Memory B cell (primary cell): ENCODE results near the gene PPP1R12B.
"Not testable (repeated sequence)": the region's sequence is repeated elsewhere in the genome, so short reads cannot be mapped to it uniquely, and the experiment has no call there.

Source experiments
- ATAC-seq: fragments of 150-1000 bp; cut with Tn5 transposase; 2 replicates; pipeline ENCODE4 v1.10.0; 2021; ENCODE audit warnings: low read depth, mild to moderate bottlenecking, moderate library complexity
- DNase-seq, 2 donors: peaks; one replicate each; pipeline ENCODE4 v3.0.0; 2022; ENCODE audit warnings: low spot score in 2 of 2
- H3K27ac Mint-ChIP-seq: one replicate; pipeline ENCODE4 v1.8.0; 2022; ENCODE audit warnings: mild to moderate bottlenecking, moderate library complexity, mixed read lengths
- H3K27me3 Mint-ChIP-seq: one replicate; pipeline ENCODE4 v1.8.0; 2022; ENCODE audit warnings: mixed read lengths
- H3K36me3 Mint-ChIP-seq: one replicate; pipeline ENCODE4 v1.8.0; 2022; ENCODE audit warnings: mild to moderate bottlenecking, mixed read lengths
- H3K4me1 Mint-ChIP-seq: one replicate; pipeline ENCODE4 v1.8.0; 2022; ENCODE audit warnings: mixed read lengths
- H3K4me3 Mint-ChIP-seq: one replicate; pipeline ENCODE4 v1.8.0; 2022; ENCODE audit warnings: mild to moderate bottlenecking, moderate library complexity, mixed read lengths
- H3K9me3 Mint-ChIP-seq: one replicate; pipeline ENCODE4 v1.8.0; 2022; ENCODE audit warnings: mixed read lengths

Gene PPP1R12B

GRCh38 chr1:202319381-202320080 lies 29.0 kb upstream of the PPP1R12B start:
- DNase-seq, result no peak
- Mint-ChIP-seq H3K27ac (no peak overlapping the region), H3K9me3 (no peaks in the 10 kb centered on the region)

GRCh38 chr1:202320081-202320405 lies 28.5 kb upstream of the PPP1R12B start:
- no peaks in the 10 kb centered on the region for H3K9me3 Mint-ChIP-seq
- no peaks in the 10 kb centered on the region for H3K36me3 Mint-ChIP-seq
- no peak for DNase-seq
- no peak overlapping the region for H3K4me3 Mint-ChIP-seq
- no peak overlapping the region for H3K27ac Mint-ChIP-seq
- H3K27me3 Mint-ChIP-seq, result peaks cover 2% of the 10 kb centered on the region
- no peaks in the 10 kb centered on the region for H3K4me1 Mint-ChIP-seq
- ATAC-seq, result no peak

More at GRCh38 chr1:202319381-202320080, 29.0 kb upstream of the PPP1R12B start:
- no peak for ATAC-seq
- Mint-ChIP-seq H3K27me3 (peaks cover 6% of the 10 kb centered on the region), H3K36me3 (no peaks in the 10 kb centered on the region), H3K4me3 (no peak overlapping the region), H3K4me1 (no peaks in the 10 kb centered on the region)

GRCh38 chr1:202323731-202324130 lies 24.8 kb upstream of the PPP1R12B start:
- ATAC-seq, result no peak
- no peak for DNase-seq
- H3K36me3 Mint-ChIP-seq, result no peaks in the 10 kb centered on the region
- H3K27ac Mint-ChIP-seq, result no peak overlapping the region
- H3K9me3 Mint-ChIP-seq, result no peaks in the 10 kb centered on the region
- no peak overlapping the region for H3K4me3 Mint-ChIP-seq
- no peaks in the 10 kb centered on the region for H3K4me1 Mint-ChIP-seq
- no peaks in the 10 kb centered on the region for H3K27me3 Mint-ChIP-seq

GRCh38 chr1:202324646-202325045 lies 23.9 kb upstream of the PPP1R12B start:
- Mint-ChIP-seq H3K9me3 (no peaks in the 10 kb centered on the region), H3K27ac (no peak overlapping the region), H3K36me3 (peaks cover 2% of the 10 kb centered on the region), H3K4me3 (no peak overlapping the region), H3K27me3 (no peaks in the 10 kb centered on the region), H3K4me1 (no peaks in the 10 kb centered on the region)
- ATAC-seq (no peak), DNase-seq (no peak)

GRCh38 chr1:202329891-202330290 lies 18.6 kb upstream of the PPP1R12B start:
- Mint-ChIP-seq H3K27me3 (no peaks in the 10 kb centered on the region), H3K4me1 (no peaks in the 10 kb centered on the region), H3K27ac (no peak overlapping the region), H3K9me3 (no peaks in the 10 kb centered on the region), H3K4me3 (no peak overlapping the region), H3K36me3 (peaks cover 21% of the 10 kb centered on the region)
- ATAC-seq (no peak), DNase-seq (no peak)

GRCh38 chr1:202333861-202334260 lies 14.6 kb upstream of the PPP1R12B start:
- Mint-ChIP-seq H3K4me1 (no peaks in the 10 kb centered on the region), H3K4me3 (no peak overlapping the region), H3K27ac (no peak overlapping the region), H3K27me3 (no peaks in the 10 kb centered on the region), H3K36me3 (peaks cover 21% of the 10 kb centered on the region), H3K9me3 (no peaks in the 10 kb centered on the region)
- no peak for DNase-seq
- no peak for ATAC-seq

- DNase-seq (peak in 1 of 2 donors; percentile 32), ATAC-seq (no peak)
- Mint-ChIP-seq H3K9me3 (no peaks in the 10 kb centered on the region), H3K27me3 (no peaks in the 10 kb centered on the region), H3K4me3 (no peak overlapping the region), H3K27ac (no peak overlapping the region), H3K36me3 (no peaks in the 10 kb centered on the region), H3K4me1 (peaks cover 19% of the 10 kb centered on the region)
Observed at GRCh38 chr1:202343652-202344349, 4.7 kb upstream of the PPP1R12B start.

GRCh38 chr1:202348005-202348508 lies 442 bp upstream of the PPP1R12B start:
- Mint-ChIP-seq H3K4me1 (peaks cover 20% of the 10 kb centered on the region), H3K27me3 (no peaks in the 10 kb centered on the region), H3K4me3 (peak overlapping the region; percentile 100), H3K27ac (peak overlapping the region; percentile 95), H3K36me3 (no peaks in the 10 kb centered on the region), H3K9me3 (no peaks in the 10 kb centered on the region)
- ATAC-seq (no peak), DNase-seq (no peak)

GRCh38 chr1:202349206-202349928 lies 868 bp downstream of the PPP1R12B start:
- H3K36me3 Mint-ChIP-seq, result no peaks in the 10 kb centered on the region
- H3K9me3 Mint-ChIP-seq, result no peaks in the 10 kb centered on the region
- ATAC-seq (no peak), DNase-seq (no peak)
- peaks cover 20% of the 10 kb centered on the region for H3K4me1 Mint-ChIP-seq
- H3K4me3 Mint-ChIP-seq, result peak overlapping the region; percentile 100
- H3K27me3 Mint-ChIP-seq, result no peaks in the 10 kb centered on the region
- H3K27ac Mint-ChIP-seq, result peak overlapping the region; percentile 95

- DNase-seq (no peak), ATAC-seq (no peak)
- H3K36me3 Mint-ChIP-seq, result no peaks in the 10 kb centered on the region
- no peak overlapping the region for H3K27ac Mint-ChIP-seq
- peaks cover 28% of the 10 kb centered on the region for H3K4me1 Mint-ChIP-seq
- H3K27me3 Mint-ChIP-seq, result no peaks in the 10 kb centered on the region
- no peak overlapping the region for H3K4me3 Mint-ChIP-seq
- no peaks in the 10 kb centered on the region for H3K9me3 Mint-ChIP-seq
Observed at GRCh38 chr1:202351725-202352124, 3.2 kb downstream of the PPP1R12B start.

- not testable (repeated sequence) for H3K27me3 Mint-ChIP-seq, DNase-seq, H3K4me3 Mint-ChIP-seq, H3K9me3 Mint-ChIP-seq, H3K36me3 Mint-ChIP-seq, H3K27ac Mint-ChIP-seq, ATAC-seq
- H3K4me1 Mint-ChIP-seq, result peaks cover 28% of the 10 kb centered on the region
Observed at GRCh38 chr1:202352583-202353197, 4.2 kb downstream of the PPP1R12B start.

GRCh38 chr1:202355944-202356553 lies 7.5 kb downstream of the PPP1R12B start:
- Mint-ChIP-seq H3K9me3 (no peaks in the 10 kb centered on the region), H3K4me1 (peaks cover 9% of the 10 kb centered on the region), H3K27ac (no peak overlapping the region), H3K4me3 (no peak overlapping the region), H3K36me3 (peaks cover 3% of the 10 kb centered on the region), H3K27me3 (no peaks in the 10 kb centered on the region)
- ATAC-seq (no peak), DNase-seq (no peak)

- peaks cover 17% of the 10 kb centered on the region for H3K4me1 Mint-ChIP-seq
- no peak overlapping the region for H3K27ac Mint-ChIP-seq
- H3K4me3 Mint-ChIP-seq, result no peak overlapping the region
- no peak for DNase-seq
- H3K9me3 Mint-ChIP-seq, result no peaks in the 10 kb centered on the region
- H3K36me3 Mint-ChIP-seq, result peaks cover 4% of the 10 kb centered on the region
- H3K27me3 Mint-ChIP-seq, result no peaks in the 10 kb centered on the region
- no peak for ATAC-seq
Observed at GRCh38 chr1:202357506-202357905, 9.0 kb downstream of the PPP1R12B start.
